Stimulated activated CD8-positive, alpha-beta memory T cell treated with anti-CD3 and anti-CD28 coated beads, Interleukin-15, amount 100 ng/mL, for 24 hours (primary cell): ENCODE results near the gene LAMP2.

Source experiments
- DNase-seq: peaks from one replicate; pipeline ENCODE4 v3.0.0-alpha.2; 2020; ENCODE audit warnings: low read depth

Gene LAMP2

DNA sequence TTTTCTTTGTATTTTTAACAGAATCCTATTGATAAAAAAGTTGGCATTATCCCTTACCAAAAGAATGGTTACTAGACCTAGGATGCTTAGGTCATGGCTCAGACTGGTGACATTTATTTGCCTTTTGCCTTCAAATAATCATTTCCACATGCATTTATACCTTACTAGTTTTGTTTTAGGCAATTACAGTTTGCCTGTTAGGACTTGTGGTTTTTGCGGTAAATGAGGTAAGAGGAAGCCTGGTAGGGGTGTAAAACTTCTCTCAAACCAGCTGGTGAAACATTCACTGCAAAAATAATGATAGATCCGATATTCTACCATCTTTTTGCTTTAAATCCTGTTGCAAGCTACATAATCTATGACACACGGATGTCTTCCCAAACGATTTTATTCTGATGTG is 12.1 kb downstream of the LAMP2 start:
- no peak for DNase-seq

DNA sequence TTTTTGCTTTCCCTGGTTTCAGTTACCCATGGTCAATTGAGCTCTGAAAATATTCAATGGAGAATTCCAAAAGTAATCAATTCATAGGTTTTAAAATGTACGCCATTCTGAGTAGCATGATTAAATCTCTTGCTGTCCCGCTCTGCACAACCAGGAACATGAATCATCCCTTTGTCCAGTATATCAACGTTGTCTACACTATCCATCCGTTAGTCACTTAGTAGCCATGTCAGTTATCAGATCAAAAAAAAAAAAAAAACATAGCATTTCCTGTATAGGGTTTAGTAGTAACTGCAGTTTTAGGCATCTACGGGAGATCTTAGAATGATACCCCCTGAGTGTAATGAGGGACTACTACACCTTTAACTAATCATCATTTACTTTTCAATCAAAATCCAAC is 15.1 kb downstream of the LAMP2 start:
- no peak for DNase-seq

DNA sequence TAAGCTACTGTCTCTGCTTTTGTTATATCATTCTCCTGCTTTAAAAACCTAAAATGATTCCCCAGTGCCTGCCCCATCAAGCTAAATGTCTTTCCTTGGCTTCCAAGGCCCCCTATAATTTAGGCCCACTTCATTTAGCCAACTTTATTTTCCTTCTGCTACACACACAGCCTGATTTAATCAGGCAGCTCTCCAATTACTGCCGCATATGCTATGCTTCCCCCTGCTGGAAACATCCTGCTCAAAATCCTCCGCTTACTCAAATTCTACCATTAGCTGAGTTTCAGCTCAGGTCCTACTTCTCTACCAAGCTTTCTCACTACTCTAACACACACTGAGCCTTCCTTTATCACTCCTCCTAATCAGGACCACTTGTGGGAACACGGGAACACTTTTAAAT is 17.0 kb downstream of the LAMP2 start:
- DNase-seq: no peak

DNA sequence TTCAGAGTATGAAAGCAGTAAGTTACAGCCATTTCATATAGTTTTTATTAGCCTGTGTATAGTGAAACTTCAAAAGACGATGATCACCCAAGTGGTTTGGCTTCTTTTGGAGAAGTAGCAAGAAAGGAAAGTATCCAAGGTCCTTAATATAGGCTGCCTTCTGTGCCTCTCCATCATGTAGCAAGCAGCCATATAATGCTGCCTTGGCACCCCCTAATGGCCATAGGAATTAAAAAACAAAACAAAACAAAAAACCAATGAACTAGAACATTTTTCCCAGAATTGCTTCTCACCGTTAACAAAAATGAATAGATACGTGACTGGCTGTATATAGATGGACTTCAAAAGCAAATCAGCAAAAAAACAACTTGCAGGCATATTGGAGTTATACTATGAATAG is 18.9 kb downstream of the LAMP2 start:
- no peak for DNase-seq

- DNase-seq: no peak
Measured at GRCh38 chrX:120446498-120446897, 22.6 kb downstream of the LAMP2 start.

GRCh38 chrX:120439921-120440320 is 29.2 kb downstream of the LAMP2 start:
- DNase-seq: no peak

DNA sequence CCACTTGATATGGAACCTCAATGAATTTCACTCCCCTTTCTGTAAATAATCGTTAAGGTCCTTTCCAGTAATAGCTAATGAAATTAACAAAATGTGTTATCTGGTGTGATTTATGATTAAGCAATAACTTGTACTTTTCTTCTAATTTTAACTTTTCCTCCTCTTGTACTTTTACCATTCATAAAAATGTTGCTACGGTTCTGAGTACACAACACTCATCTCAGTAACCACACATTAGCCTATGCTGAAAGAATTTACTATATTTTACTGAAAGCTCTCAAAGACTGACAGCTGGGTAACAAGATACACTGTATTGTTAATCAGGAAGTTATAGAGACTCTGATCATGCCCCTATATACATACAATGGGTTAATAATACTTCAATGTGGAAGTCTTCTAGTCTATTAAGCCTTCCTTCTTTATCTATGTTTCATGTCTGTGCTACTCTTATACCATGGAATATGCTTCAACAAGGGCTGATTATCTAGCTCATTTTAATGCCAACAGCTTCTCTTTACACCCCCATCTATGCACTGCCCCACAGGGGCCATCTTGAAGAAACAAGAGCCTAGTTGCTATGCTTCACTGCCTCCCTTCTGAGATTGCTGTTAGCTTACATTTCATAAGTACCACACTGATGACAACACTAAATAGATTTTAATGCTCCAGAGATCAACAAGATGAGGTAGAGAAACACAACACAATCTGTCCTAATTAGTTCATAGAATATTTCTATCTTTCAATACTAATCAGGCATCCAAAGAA is 39.1 kb downstream of the LAMP2 start:
- DNase-seq: no peak

DNA sequence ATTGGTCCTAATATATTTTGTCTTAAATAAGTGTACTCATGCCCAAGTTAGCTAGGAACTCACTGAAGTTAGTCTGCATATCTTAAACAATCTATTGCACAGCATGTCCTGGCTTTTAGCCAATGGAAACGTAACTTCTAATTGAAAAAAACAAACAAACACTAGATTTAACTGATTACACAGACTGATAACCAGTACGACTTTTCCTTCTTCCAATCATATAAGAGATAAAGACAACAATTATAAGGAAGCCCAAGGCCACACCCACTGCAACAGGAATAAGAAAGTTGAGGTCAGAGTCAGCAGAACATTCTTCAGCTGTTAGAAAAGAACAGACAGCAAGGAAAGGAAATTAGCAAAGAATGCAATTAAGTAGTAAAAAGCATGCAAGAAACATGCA is 40.8 kb downstream of the LAMP2 start:
- DNase-seq: no peak

- no peak for DNase-seq
Measured at GRCh38 chrX:120426599-120426998, 42.5 kb downstream of the LAMP2 start.

DNA sequence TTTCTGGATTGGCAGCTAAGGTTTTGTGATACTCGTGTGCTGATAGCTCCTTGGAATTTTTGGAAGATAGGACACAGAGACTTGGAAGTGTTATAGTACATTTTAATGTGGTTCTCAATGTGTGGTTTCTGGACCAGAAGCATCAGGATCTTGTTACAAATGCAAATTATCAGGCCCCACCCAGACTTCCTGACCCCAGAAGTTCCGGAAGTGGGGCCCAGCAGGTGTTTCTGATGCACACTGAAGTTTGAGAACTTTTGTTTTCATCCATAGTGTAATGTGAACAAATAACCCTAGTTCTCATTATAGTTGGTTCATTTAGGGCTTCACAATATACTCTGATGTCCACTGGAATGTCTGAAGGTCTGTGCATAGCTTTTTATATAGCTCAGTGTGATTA is 49.6 kb downstream of the LAMP2 start:
- DNase-seq: no peak

- DNase-seq: no peak
Measured at GRCh38 chrX:120408168-120408567, 60.9 kb downstream of the LAMP2 start.

DNA sequence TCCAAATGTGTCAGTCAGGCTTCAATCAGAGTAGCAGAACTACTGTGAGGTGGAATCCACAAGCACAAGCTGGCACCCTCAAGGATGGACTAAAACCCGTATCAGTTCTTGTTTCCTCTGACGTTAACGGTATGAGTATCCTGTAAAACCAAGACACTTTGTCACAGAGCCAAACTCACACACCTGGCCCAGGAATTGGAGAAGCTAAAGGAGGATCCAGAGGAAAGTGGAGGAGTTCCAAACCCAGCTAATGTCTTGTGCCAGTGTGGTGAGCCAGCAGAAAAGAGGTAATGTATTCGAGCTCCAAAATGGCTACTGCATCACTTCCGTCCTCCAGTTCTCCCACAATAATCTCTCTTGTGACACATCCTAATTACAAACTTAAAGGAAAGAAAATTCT is 62.5 kb downstream of the LAMP2 start:
- DNase-seq: no peak

GRCh38 chrX:120402369-120402768 is 66.7 kb downstream of the LAMP2 start:
- DNase-seq: no peak

- no peak for DNase-seq
Measured at GRCh38 chrX:120401301-120401700, 67.8 kb downstream of the LAMP2 start.

GRCh38 chrX:120380699-120381098 is 88.4 kb downstream of the LAMP2 start:
- no peak for DNase-seq

GRCh38 chrX:120379937-120380681 is 89.0 kb downstream of the LAMP2 start:
- no peak for DNase-seq

GRCh38 chrX:120378570-120378969 is 90.5 kb downstream of the LAMP2 start:
- DNase-seq: no peak
